ENCODE results near the gene MYH7.
"Not testable (repeated sequence)": the region's sequence is repeated elsewhere in the genome, so short reads cannot be mapped to it uniquely, and the experiment has no call there.

MYH7 gene
- long read RNA-seq, donor 1, result 0 reads
- long read RNA-seq, donor 2, result 0 reads
- long read RNA-seq, donor 3, result 0 reads
- long read RNA-seq, donor 4, partial matches to known transcripts, result 57 of 77 reads
- long read RNA-seq, donor 4, other reads (novel, unspliced or antisense), result 20 of 77 reads
- long read RNA-seq, donor 5, result 0 reads
- long read RNA-seq, donor 6, result 0 reads
- long read RNA-seq, donor 7, result 0 reads
- long read RNA-seq, donor 8, result 0 reads

- DNase-seq, result peak; percentile 20
Measured at GRCh38 chr14:23435543-23436326, at the start of gene MYH7. Gene MYH7, minus strand, starts transcription at chr14:23435660. Its CDS starts 1,928 bp downstream, at chr14:23433732.

- DNase-seq, result no peak
Measured at GRCh38 chr14:23483236-23483854, 47.9 kb upstream of the MYH7 start.

GRCh38 chr14:23482823-23483148 lies 47.3 kb upstream of the MYH7 start:
- no peak for DNase-seq

GRCh38 chr14:23481979-23482822 lies 46.7 kb upstream of the MYH7 start:
- no peak for DNase-seq

GRCh38 chr14:23481362-23481970 lies 46.0 kb upstream of the MYH7 start:
- no peak for DNase-seq

- DNase-seq, result no peak
Measured at GRCh38 chr14:23478109-23478759, 42.8 kb upstream of the MYH7 start.

- no peak for DNase-seq
Measured at GRCh38 chr14:23470947-23471346, 35.5 kb upstream of the MYH7 start.

GRCh38 chr14:23469906-23470403 lies 34.5 kb upstream of the MYH7 start:
- DNase-seq, result no peak

GRCh38 chr14:23469127-23469905 lies 33.9 kb upstream of the MYH7 start, which contains the start of gene NGDN:
Gene NGDN, plus strand, starts transcription at chr14:23469703. Its CDS starts 13 bp downstream, at chr14:23469716.
- peak; percentile 96 for DNase-seq

GRCh38 chr14:23468704-23469126 lies 33.3 kb upstream of the MYH7 start:
- DNase-seq, result no peak

- no peak for DNase-seq
Measured at GRCh38 chr14:23465261-23465660, 29.8 kb upstream of the MYH7 start.

- DNase-seq, result no peak
Measured at GRCh38 chr14:23464700-23465099, 29.2 kb upstream of the MYH7 start.

GRCh38 chr14:23460960-23461359 lies 25.5 kb upstream of the MYH7 start:
- DNase-seq, result no peak

GRCh38 chr14:23457587-23458445 lies 22.4 kb upstream of the MYH7 start:
- no peak for DNase-seq

- DNase-seq, result not testable (repeated sequence)
Measured at GRCh38 chr14:23456883-23457586, 21.6 kb upstream of the MYH7 start.

- no peak for DNase-seq
Measured at GRCh38 chr14:23454445-23454856, 19.0 kb upstream of the MYH7 start.

- no peak for DNase-seq
Measured at GRCh38 chr14:23452237-23452636, 16.8 kb upstream of the MYH7 start.

GRCh38 chr14:23450379-23450778 lies 14.9 kb upstream of the MYH7 start:
- DNase-seq, result no peak

- no peak for DNase-seq
Measured at GRCh38 chr14:23449314-23449713, 13.9 kb upstream of the MYH7 start.

Measured in right kidney (tissue), 9 donors.